Endothelial cell of umbilical vein (primary cell): Measurements from ENCODE around the gene CIDEA. TPM values are rescaled to one million over a fixed set of nuclear protein-coding genes. Genes with fewer than 3 reads are reported as not detected.

ENCODE experiments used
- BruUV-seq: library from RNA; stranded (reverse); fragments of 400-500 nt; replicated peaks from 2 replicates; lab custom pipeline; 2021; lab: Mats Ljungman, UMichigan
- CTCF ChIA-PET: fragments of 300-600, 350-600 bp; sonication (Branson Sonifier 250); formaldehyde crosslinking; loops from one replicate; lab custom pipeline; 2021; ENCODE audit warnings: antibody characterized with exemption, inconsistent platforms; lab: Charles Lee
- POLR2A ChIA-PET: fragments of 300-600, 350-600 bp; sonication (Branson Sonifier 250); formaldehyde crosslinking; loops from one replicate; lab custom pipeline; 2021; ENCODE audit warnings: antibody characterized with exemption, inconsistent platforms; lab: Charles Lee
- DNase-seq: peaks from one replicate; pipeline ENCODE4 v3.0.0-alpha.2; 2011; ENCODE audit warnings: low read depth, low spot score
- FAIRE-seq: peaks from 2 replicates; lab custom pipeline; 2011; peaks lifted over from hg19 to GRCh38; lab: Jason Lieb, UNC
- H2AFZ ChIP-seq: 2 replicates; pipeline ENCODE4 v1.6.0; 2012; ENCODE audit warnings: low read depth, low read length, control low read depth, inconsistent platforms
- H3K27ac ChIP-seq: 2 replicates; pipeline ENCODE4 v1.5.1; 2011; ENCODE audit warnings: low read depth, mild to moderate bottlenecking, control low read depth, low read length, moderate library complexity; ENCODE audit not compliant: insufficient read depth
- H3K27me3 ChIP-seq, 2 experiments: 2 replicates each; pipeline versions ENCODE4 v1.6.0 to v1.6.1; 2011; ENCODE audit warnings: low read length in 2 of 2, mixed read lengths in 1 of 2; ENCODE audit not compliant: control insufficient read depth in 2 of 2, insufficient read depth in 2 of 2
- H3K36me3 ChIP-seq, 2 experiments: 2 replicates in 1 of 2; 3 replicates in 1 of 2; pipeline ENCODE4 v1.5.1; 2011; ENCODE audit warnings: low read length in 2 of 2, mild to moderate bottlenecking in 1 of 2, moderate library complexity in 1 of 2; ENCODE audit not compliant: control insufficient read depth in 2 of 2, insufficient read depth in 2 of 2; ENCODE audit errors: extremely low read depth in 1 of 2
- H3K4me1 ChIP-seq: 3 replicates; pipeline ENCODE4 v1.5.1; 2011; ENCODE audit warnings: mild to moderate bottlenecking, low read length; ENCODE audit not compliant: control insufficient read depth, insufficient read depth; ENCODE audit errors: extremely low read depth
- H3K4me2 ChIP-seq: 2 replicates; pipeline ENCODE4 v1.6.1; 2011; ENCODE audit warnings: low read length, control low read depth, mixed read lengths; ENCODE audit not compliant: insufficient read depth
- H3K4me3 ChIP-seq, 3 experiments: fragments of 200-600 bp in 1 of 3; sonication (generic), shearing (Covaris generic) in 1 of 3; replicated peaks in 1 of 3; 2 replicates each; pipeline ENCODE4 v1.5.1; 2011 to 2016; ENCODE audit warnings: control low read depth in 3 of 3, low read length in 3 of 3, mild to moderate bottlenecking in 2 of 3, inconsistent platforms in 1 of 3, low read depth in 1 of 3, moderate library complexity in 1 of 3; ENCODE audit not compliant: insufficient read depth in 1 of 3
- H3K79me2 ChIP-seq: 2 replicates; pipeline ENCODE4 v1.6.0; 2012; ENCODE audit warnings: low read length, inconsistent platforms; ENCODE audit not compliant: control insufficient read depth, insufficient read depth
- H3K9ac ChIP-seq: replicated peaks from 2 replicates; pipeline ENCODE3; 2011; ENCODE audit warnings: low read length, control low read depth; ENCODE audit not compliant: insufficient read depth; ENCODE audit errors: extremely low read depth
- H3K9me1 ChIP-seq: replicated peaks from 3 replicates; pipeline ENCODE4 v1.6.0; 2011; ENCODE audit warnings: mild to moderate bottlenecking, low read length; ENCODE audit not compliant: control insufficient read depth, insufficient read depth; ENCODE audit errors: extremely low read depth
- H3K9me3 ChIP-seq: replicated peaks from 2 replicates; pipeline ENCODE4 v1.5.1; 2012; ENCODE audit warnings: low read length, inconsistent platforms; ENCODE audit not compliant: control insufficient read depth, insufficient read depth
- H4K20me1 ChIP-seq: replicated peaks from 2 replicates; pipeline ENCODE3; 2011; ENCODE audit warnings: mild to moderate bottlenecking, low read length; ENCODE audit not compliant: control insufficient read depth, insufficient read depth; ENCODE audit errors: extremely low read depth
- EZH2 ChIP-seq: IDR thresholded peaks from 2 replicates; pipeline ENCODE4 v1.6.1; 2012; ENCODE audit warnings: borderline replicate concordance, low read depth, mild to moderate bottlenecking, moderate library complexity, low read length, inconsistent platforms; ENCODE audit not compliant: severe bottlenecking
- FOS ChIP-seq: IDR thresholded peaks from 2 replicates; pipeline ENCODE4 v1.6.1; 2011; ENCODE audit warnings: mild to moderate bottlenecking, low read length, moderate library complexity, borderline replicate concordance; ENCODE audit not compliant: insufficient read depth
- GATA2 ChIP-seq: IDR thresholded peaks from 2 replicates; pipeline ENCODE4 v1.7.0; 2011; ENCODE audit warnings: low read depth, mild to moderate bottlenecking, moderate library complexity, mixed read lengths, low read length; ENCODE audit not compliant: insufficient read length, insufficient read depth
- JUN ChIP-seq: IDR thresholded peaks from 2 replicates; pipeline ENCODE4 v1.6.1; 2011; ENCODE audit warnings: borderline replicate concordance, low read depth; ENCODE audit not compliant: insufficient read length, insufficient read depth
- MYC ChIP-seq: IDR thresholded peaks from one replicate; pipeline ENCODE4 v1.6.1; 2011; ENCODE audit warnings: mild to moderate bottlenecking, low read depth, low read length
- POLR2A ChIP-seq: IDR thresholded peaks from 2 replicates; pipeline ENCODE4 v1.6.1; 2012; ENCODE audit warnings: low read depth, mild to moderate bottlenecking, control low read depth, low read length
- POLR2AphosphoS5 ChIP-seq: IDR thresholded peaks from 2 replicates; pipeline ENCODE4 v1.6.1; 2012; ENCODE audit warnings: low read depth, mild to moderate bottlenecking, control low read depth, low read length, moderate library complexity; ENCODE audit not compliant: insufficient read depth
- dilution Hi-C: fragments of 300-500 bp; cut with MboI; formaldehyde crosslinking; loops from one replicate; pipeline ENCODE4 v1.15.0; 2019; ENCODE audit warnings: low sequenced_read_pairs; ENCODE audit not compliant: extremely low pct_ligation_motif_present
- intact Hi-C: fragments of 100-400 bp; cut with micrococcal nuclease; formaldehyde crosslinking; loops from one replicate; pipeline ENCODE4 v1.10.0; 2022
- polyA plus RNA-seq, 4 experiments: library from polyadenylated mRNA; depleted of rRNA in 3 of 4; stranded (reverse) in 3 of 4; unstranded in 1 of 4; fragments of >200 nt; gene quantifications; 2 replicates each; pipeline versions ENCODE4 v1.2.1 to v1.2.3, GENCODE V29; 2011 to 2012; ENCODE audit warnings: missing spikeins in 1 of 4
- total RNA-seq: library from RNA; stranded (reverse); gene quantifications from 2 replicates; pipeline ENCODE4 v1.2.3, GENCODE V29; 2021
- TF ChIP-seq, protein P1 (sequence below), 2 donors: IDR thresholded peaks; 1 replicate in 1 of 2; 2 replicates in 1 of 2; pipeline ENCODE4 v1.5.1; 2011; ENCODE audit warnings: low read length in 2 of 2, mild to moderate bottlenecking in 2 of 2, moderate library complexity in 2 of 2, control low read depth in 1 of 2, inconsistent platforms in 1 of 2, low read depth in 1 of 2; ENCODE audit not compliant: insufficient read depth in 1 of 2; ENCODE audit errors: extremely low read depth in 1 of 2
- TF ChIP-seq, protein P2 (sequence below): IDR thresholded peaks from 2 replicates; pipeline ENCODE4 v1.6.1; 2011; ENCODE audit not compliant: insufficient read depth, insufficient read length

Gene CIDEA
- total and polyA plus RNA-seq, 2 donors (not counting 3 experiments of a cell fraction or from before 2014, with no cell fraction given) = 0.42 TPM; not detected in 1

DNA sequence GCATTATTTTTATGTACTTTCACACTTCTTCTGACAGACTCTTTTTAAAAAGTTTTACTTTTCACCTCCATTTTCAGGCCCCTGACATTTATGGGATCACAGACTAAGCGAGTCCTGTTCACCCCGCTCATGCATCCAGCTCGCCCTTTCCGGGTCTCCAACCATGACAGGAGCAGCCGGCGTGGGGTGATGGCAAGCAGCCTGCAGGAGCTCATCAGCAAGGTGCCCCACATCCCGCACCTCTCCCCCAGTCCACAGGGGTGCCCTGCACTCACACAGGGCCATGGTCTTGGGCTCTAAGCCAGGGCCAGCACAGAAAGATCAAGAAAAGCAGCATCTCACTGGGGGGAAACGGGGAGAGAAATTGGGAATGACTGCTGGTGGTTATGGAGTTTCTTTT lies 8.6 kb downstream of the CIDEA start:
- Histone ChIP-seq H3K4me1 (no peaks in the 10 kb centered on the region), H2AFZ (no peak overlapping the region), H3K79me2 (no peaks in the 10 kb centered on the region), H3K4me3 (no peak overlapping the region), H3K36me3 (no peaks in the 10 kb centered on the region), H4K20me1 (no peaks in the 10 kb centered on the region), H3K4me2 (no peak overlapping the region), H3K27me3 (peaks cover 4 to 12% of the 10 kb centered on the region in 2 experiments), H3K9ac (no peak overlapping the region), H3K27ac (no peak overlapping the region), H3K9me1 (no peaks in the 10 kb centered on the region), H3K9me3 (no peaks in the 10 kb centered on the region)
- no peak for FAIRE-seq
- DNase-seq = no peak
- ChIA-PET POLR2A (no interaction called here), CTCF (interaction anchor here (3.3 kb wide), 1 partner anchor 9 kb away, joined by 18 read pairs; no protein-coding TSS in a partner anchor)
- intact Hi-C loops (no loop called here), dilution Hi-C loops (no loop called here)
- no TSS peak for BruUV-seq
- TF ChIP-seq GATA2 = no peak

DNA sequence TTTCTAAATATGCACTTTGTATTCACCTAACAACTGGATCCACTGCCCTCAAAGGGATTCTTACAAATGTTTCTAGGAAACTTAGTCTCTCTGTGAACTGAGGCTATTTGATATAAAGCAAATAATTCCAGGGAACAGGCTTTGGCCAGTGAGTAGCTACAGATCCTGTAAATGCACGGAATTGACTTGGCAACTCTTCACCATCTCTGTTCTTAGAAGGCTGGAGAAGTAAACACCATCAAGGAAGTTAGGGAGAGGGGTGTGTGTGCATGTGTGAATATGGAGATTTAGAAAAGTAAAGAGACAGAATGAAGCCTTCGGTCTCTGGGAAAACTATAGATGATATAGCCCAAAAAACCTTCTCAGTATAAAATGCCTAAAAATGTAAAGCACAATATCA lies 10.7 kb downstream of the CIDEA start:
- H3K36me3 ChIP-seq = no peaks in the 10 kb centered on the region
- CTCF ChIA-PET = interaction anchor here (1.7 kb wide), 1 partner anchor 9 kb away, joined by 8 read pairs; no protein-coding TSS in a partner anchor
- TF ChIP-seq MYC (no peak), GATA2 (no peak), JUN (no peak), EZH2 (no peak), POLR2A (no peak), FOS (no peak), POLR2AphosphoS5 (no peak)
- TF ChIP-seq, protein P1, sequence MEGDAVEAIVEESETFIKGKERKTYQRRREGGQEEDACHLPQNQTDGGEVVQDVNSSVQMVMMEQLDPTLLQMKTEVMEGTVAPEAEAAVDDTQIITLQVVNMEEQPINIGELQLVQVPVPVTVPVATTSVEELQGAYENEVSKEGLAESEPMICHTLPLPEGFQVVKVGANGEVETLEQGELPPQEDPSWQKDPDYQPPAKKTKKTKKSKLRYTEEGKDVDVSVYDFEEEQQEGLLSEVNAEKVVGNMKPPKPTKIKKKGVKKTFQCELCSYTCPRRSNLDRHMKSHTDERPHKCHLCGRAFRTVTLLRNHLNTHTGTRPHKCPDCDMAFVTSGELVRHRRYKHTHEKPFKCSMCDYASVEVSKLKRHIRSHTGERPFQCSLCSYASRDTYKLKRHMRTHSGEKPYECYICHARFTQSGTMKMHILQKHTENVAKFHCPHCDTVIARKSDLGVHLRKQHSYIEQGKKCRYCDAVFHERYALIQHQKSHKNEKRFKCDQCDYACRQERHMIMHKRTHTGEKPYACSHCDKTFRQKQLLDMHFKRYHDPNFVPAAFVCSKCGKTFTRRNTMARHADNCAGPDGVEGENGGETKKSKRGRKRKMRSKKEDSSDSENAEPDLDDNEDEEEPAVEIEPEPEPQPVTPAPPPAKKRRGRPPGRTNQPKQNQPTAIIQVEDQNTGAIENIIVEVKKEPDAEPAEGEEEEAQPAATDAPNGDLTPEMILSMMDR (IDR thresholded peaks at IDR 0.05; ENCODE audit: extremely low read depth in 1 of 2, insufficient read depth in 1 of 2, low read depth in 1 of 2, low read length in 2 of 2) = no peak
- TF ChIP-seq, protein P2, sequence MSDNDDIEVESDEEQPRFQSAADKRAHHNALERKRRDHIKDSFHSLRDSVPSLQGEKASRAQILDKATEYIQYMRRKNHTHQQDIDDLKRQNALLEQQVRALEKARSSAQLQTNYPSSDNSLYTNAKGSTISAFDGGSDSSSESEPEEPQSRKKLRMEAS = no peak
- H3K27ac ChIP-seq = no peak overlapping the region
- H3K9ac ChIP-seq = no peak overlapping the region
- dilution Hi-C loops = no loop called here
- BruUV-seq = no TSS peak
- DNase-seq (no peak), FAIRE-seq (no peak)
- no peaks in the 10 kb centered on the region for H3K9me3 ChIP-seq
- H3K4me1 ChIP-seq = no peaks in the 10 kb centered on the region
- no peak overlapping the region for H2AFZ ChIP-seq
- H4K20me1 ChIP-seq = no peaks in the 10 kb centered on the region
- no peaks in the 10 kb centered on the region for H3K79me2 ChIP-seq
- H3K4me3 ChIP-seq = no peak overlapping the region
- POLR2A ChIA-PET = no interaction called here
- H3K9me1 ChIP-seq = no peaks in the 10 kb centered on the region
- H3K4me2 ChIP-seq = no peak overlapping the region
- intact Hi-C loops = no loop called here
- peaks cover 4 to 12% of the 10 kb centered on the region in 2 experiments for H3K27me3 ChIP-seq
